NB4 (cell line): ENCODE data around the gene NENF.

ENCODE experiments used
- DNase-seq: peaks from one replicate; pipeline ENCODE4 v3.0.0; 2010; ENCODE audit warnings: low read depth
- H3K4me3 ChIP-seq: one replicate; pipeline ENCODE4 v1.5.1; 2011; ENCODE audit warnings: mild to moderate bottlenecking, low read depth, low read length, moderate library complexity
- CTCF ChIP-seq: IDR thresholded peaks from one replicate; pipeline ENCODE4 v1.5.1; 2012; ENCODE audit warnings: low read depth, low read length
- MAX ChIP-seq: IDR thresholded peaks from 2 replicates; pipeline ENCODE4 v1.6.1; 2011; ENCODE audit warnings: low read depth, low read length
- MYC ChIP-seq: IDR thresholded peaks from 2 replicates; pipeline ENCODE4 v1.6.1; 2011; ENCODE audit warnings: low read depth, low read length
- POLR2A ChIP-seq: IDR thresholded peaks from 2 replicates; pipeline ENCODE4 v1.6.1; 2011; ENCODE audit warnings: mild to moderate bottlenecking; ENCODE audit not compliant: insufficient read length; ENCODE audit errors: extremely low read depth

Gene NENF

GRCh38 chr1:212430955-212431394 lies 1.7 kb upstream of the NENF start:
- TF ChIP-seq POLR2A (no peak), MAX (no peak), MYC (no peak), CTCF (no peak)
- no peak overlapping the region for H3K4me3 ChIP-seq
- DNase-seq = no peak

- no peak for TF ChIP-seq MAX
- no peak for TF ChIP-seq POLR2A
- no peak for TF ChIP-seq MYC
- TF ChIP-seq CTCF = no peak
- no peak for DNase-seq
- H3K4me3 ChIP-seq = no peak overlapping the region
Measured at GRCh38 chr1:212431644-212432043, 1.1 kb upstream of the NENF start.

- DNase-seq = peak; percentile 31
- TF ChIP-seq POLR2A (no peak), CTCF (no peak), MYC (no peak), MAX (no peak)
- peak overlapping the region; percentile 77 for H3K4me3 ChIP-seq
Measured at GRCh38 chr1:212432272-212432660, 454 bp upstream of the NENF start.

- no peak for DNase-seq
- H3K4me3 ChIP-seq = peak overlapping the region; percentile 65
- TF ChIP-seq POLR2A (no peak), MYC (no peak), CTCF (no peak), MAX (no peak)
Measured at GRCh38 chr1:212433577-212434462, 1.1 kb downstream of the NENF start.

- H3K4me3 ChIP-seq = no peak overlapping the region
- no peak for DNase-seq
- no peak for TF ChIP-seq POLR2A
- TF ChIP-seq CTCF = no peak
- TF ChIP-seq MYC = no peak
- TF ChIP-seq MAX = no peak
Measured at GRCh38 chr1:212434992-212435391, 2.3 kb downstream of the NENF start.
